ENCODE results near the gene FLOT1.

FLOT1 gene

DNA sequence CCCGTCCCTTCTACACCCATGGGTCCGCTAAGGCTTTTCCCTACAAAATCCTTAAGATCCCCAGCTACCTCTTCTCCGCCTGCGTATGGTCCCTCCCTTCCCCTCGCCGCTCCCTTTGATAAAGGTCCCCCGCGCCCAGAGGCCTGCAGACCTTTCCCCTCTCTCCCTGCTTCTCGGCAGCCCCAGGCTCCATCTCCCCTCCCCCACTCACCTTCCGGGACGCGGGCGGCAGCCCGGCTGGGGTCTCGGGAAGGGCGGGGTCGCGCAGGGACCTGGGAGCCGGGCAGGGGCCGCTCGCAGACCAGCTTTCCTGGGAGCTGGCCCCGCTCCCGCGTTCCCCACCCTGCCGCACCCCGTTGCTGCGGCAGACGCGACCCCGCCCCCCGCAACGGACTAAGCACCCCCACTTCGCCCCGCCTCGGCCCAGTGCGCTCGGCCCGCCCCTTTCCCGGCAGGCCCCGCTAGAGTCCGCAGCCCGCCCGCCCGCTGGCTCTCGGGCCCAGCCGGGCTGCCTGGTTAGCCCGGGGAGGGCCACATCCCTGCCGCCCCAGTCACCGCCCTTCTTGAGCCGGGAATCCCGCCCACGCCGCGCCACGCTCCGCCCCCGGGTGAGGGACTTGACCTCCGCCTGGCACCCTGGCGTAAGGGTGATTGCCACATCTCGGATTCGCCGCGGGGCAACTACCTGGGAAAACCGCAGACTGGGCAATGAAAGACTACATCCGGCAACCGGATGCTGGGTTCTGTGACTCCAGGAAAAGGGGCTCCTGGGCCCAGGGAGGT is at the start of gene FLOT1:
FLOT1 (minus strand) TSS at position 372 of the 783 bp plus-strand sequence. CDS start 498 bp downstream, outside the sequence.
- in situ Hi-C loops (cut with MboI; ENCODE audit: low sequenced_read_pairs): no loop called here

- in situ Hi-C loops (cut with MboI; ENCODE audit: low sequenced_read_pairs): no loop called here
These were observed 48.4 kb upstream of the FLOT1 start for GRCh38 chr6:30790724-30791383.

DNA sequence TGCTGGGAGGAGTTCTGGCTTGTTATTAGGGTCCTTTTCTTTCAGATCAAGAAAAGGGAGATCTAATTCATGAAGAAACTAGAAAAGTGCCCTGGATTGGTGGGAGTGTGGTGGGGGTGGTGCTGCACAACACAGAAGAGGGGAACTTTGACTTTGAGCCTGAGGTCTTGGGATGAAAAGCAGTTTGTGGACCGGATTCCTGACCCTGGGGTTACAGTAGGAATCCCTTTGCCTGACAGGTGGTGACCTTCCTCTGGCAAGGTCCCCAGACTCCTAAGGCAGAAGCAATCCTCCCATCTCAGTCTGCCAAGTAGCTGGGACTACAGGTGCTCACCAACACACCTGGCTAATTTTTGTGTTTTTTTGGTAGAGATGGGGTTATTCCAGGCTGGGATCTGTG is 47.1 kb upstream of the FLOT1 start:
- in situ Hi-C loops (cut with MboI; ENCODE audit: low sequenced_read_pairs): no loop called here

DNA sequence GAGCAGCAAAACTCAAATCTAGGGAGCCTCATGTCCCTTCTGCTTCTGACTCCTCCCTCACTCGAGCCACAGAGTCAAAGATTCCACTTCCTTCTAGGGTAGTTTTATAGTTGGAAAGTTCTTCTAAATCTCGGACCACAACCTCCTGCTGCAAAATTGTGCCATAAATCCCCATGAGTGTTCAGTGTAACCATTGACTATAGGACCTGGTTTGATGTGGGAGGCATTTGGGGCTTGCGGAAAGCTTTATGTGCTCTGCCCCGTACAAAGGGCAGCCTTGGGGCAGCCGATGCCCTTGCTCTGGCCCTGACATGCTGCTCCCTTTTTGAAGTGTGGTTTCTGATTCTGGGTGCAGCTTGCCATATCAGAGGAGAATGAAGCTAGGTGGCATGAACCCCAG is 45.5 kb upstream of the FLOT1 start:
- in situ Hi-C loops (cut with MboI; ENCODE audit: low sequenced_read_pairs): no loop called here

DNA sequence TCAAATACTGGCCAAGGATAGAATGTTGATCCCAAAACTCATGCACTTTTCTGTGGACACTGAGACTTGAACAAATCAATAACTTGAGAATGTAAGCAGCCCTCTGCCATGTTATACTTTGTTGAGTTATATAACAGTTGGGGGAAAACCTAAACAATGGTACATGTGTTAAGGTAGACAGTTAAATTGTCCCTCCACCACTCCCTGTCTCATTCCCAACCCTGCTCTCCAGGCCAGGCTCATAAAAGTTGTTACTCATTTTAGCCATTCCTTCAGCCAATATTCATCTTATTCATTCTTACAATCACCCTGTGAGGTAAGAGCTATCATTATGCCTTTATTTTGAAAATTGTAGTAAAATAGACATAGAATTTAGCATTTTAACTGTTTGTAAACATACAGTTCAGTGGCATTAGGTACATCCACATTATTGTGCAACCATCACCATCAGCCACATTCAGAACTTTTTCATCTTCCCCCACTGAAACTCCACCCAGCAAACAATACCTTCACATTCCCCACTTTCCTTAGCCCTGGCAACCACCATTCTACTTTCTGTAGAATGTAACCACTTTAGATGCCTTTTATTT is 40.0 kb upstream of the FLOT1 start:
- in situ Hi-C loops (cut with MboI; ENCODE audit: low sequenced_read_pairs): no loop called here

- in situ Hi-C loops (cut with MboI; ENCODE audit: low sequenced_read_pairs): no loop called here
These were observed 39.4 kb upstream of the FLOT1 start for GRCh38 chr6:30781743-30782424.

- in situ Hi-C loops (cut with MboI; ENCODE audit: low sequenced_read_pairs): no loop called here
These were observed 38.9 kb upstream of the FLOT1 start for GRCh38 chr6:30781395-30781742.

GRCh38 chr6:30780642-30780920 is 38.1 kb upstream of the FLOT1 start:
- in situ Hi-C loops (cut with MboI; ENCODE audit: low sequenced_read_pairs): no loop called here

- in situ Hi-C loops (cut with MboI; ENCODE audit: low sequenced_read_pairs): no loop called here
These were observed 37.6 kb upstream of the FLOT1 start for GRCh38 chr6:30779850-30780641.

DNA sequence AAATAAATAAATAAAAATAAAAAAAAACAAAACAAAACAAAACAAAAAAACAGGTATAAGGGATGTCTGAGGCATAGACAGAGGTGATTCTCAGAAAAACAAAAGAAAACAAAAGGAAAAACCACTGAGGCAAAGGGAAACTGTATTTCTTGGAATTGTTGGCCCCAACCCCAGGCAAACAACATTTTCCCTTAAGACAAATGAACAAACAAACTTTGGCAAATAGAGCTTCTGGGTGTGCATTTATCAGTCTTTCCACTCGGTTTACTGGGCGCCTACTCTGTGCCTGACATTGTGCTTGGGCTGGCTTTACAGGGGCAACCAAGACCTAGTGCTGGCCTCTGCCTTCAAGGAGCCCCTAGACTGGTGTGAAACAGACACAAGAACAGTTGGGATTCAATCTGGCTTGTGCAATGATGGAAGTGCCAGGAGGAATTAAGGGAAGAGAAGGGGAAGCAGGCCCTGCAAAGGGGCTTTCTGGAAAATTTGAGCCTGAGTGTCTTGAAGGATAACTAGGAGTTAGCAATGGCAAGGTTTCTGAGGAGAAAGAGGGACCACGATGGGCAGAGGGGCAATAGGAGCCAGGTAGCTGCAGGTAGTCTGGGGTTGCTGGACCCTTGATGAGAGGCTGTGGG is 35.6 kb upstream of the FLOT1 start:
- in situ Hi-C loops (cut with MboI; ENCODE audit: low sequenced_read_pairs): no loop called here

DNA sequence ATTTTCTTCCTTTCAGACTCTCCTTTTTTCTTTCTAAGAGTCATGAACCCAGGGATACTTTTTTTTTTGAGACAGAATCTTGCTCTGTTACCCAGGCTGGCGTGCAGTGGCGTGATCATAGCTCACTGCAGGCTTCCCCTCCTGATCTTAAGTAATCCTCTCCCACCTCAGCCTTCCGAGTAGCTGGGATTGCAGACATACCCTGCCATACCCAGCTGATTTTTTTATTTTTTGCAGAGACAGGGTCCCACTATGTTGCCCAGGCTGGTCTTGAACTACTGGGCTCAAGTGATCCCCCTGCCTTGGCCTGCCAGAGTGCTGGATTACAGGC is 34.6 kb upstream of the FLOT1 start:
- in situ Hi-C loops (cut with MboI; ENCODE audit: low sequenced_read_pairs): no loop called here

- in situ Hi-C loops (cut with MboI; ENCODE audit: low sequenced_read_pairs): no loop called here
These were observed 34.1 kb upstream of the FLOT1 start for GRCh38 chr6:30776390-30777154.

DNA sequence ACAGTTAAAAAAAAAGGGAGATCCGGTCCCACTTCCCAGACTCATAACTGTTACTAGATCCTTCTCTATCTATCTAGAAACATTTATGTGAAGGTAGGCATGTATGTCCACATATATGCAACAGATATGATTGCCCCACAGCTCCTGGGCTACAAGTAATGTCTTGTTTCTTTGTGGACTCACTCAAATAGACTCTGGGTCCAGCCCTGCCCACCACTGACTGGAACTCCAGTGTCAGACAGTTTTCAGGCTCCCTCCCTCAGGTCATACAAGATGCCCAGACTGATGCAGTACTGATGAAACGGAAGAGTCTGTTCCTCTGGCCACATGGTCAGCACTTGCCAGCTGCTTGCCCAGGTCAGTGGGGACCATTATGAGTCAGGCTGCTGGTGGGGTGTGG is 32.6 kb upstream of the FLOT1 start:
- in situ Hi-C loops (cut with MboI; ENCODE audit: low sequenced_read_pairs): no loop called here

GRCh38 chr6:30774701-30775100 is 32.2 kb upstream of the FLOT1 start:
- in situ Hi-C loops (cut with MboI; ENCODE audit: low sequenced_read_pairs): no loop called here

- in situ Hi-C loops (cut with MboI; ENCODE audit: low sequenced_read_pairs): no loop called here
These were observed 28.1 kb upstream of the FLOT1 start for GRCh38 chr6:30770592-30770991.

GRCh38 chr6:30769853-30770524 is 27.5 kb upstream of the FLOT1 start:
- in situ Hi-C loops (cut with MboI; ENCODE audit: low sequenced_read_pairs): no loop called here

GRCh38 chr6:30769088-30769852 is 26.8 kb upstream of the FLOT1 start:
- in situ Hi-C loops (cut with MboI; ENCODE audit: low sequenced_read_pairs): no loop called here

- in situ Hi-C loops (cut with MboI; ENCODE audit: low sequenced_read_pairs): no loop called here
These were observed 26.2 kb upstream of the FLOT1 start for GRCh38 chr6:30768634-30769087.

- in situ Hi-C loops (cut with MboI; ENCODE audit: low sequenced_read_pairs): no loop called here
These were observed 25.4 kb upstream of the FLOT1 start for GRCh38 chr6:30767944-30768301.
